Muscle layer of duodenum (tissue), 2 donors: ENCODE results near the gene CRYBB1.

Experiments
- H3K27ac ChIP-seq: one replicate; pipeline ENCODE4 v1.7.0; 2013; ENCODE audit warnings: mild to moderate bottlenecking, low read length
- H3K27me3 ChIP-seq: one replicate; pipeline ENCODE4 v1.7.0; 2013; ENCODE audit warnings: low read depth, mild to moderate bottlenecking, control low read depth, low read length
- H3K36me3 ChIP-seq, 2 donors: one replicate each; pipeline ENCODE4 v1.7.0; 2013; ENCODE audit warnings: low read length in 2 of 2, control low read depth in 1 of 2, mild to moderate bottlenecking in 1 of 2; ENCODE audit not compliant: insufficient read depth in 2 of 2, control insufficient read depth in 1 of 2
- H3K4me1 ChIP-seq, 2 donors: one replicate each; pipeline ENCODE4 v1.7.0; 2013; ENCODE audit warnings: low read length in 2 of 2, mild to moderate bottlenecking in 2 of 2, control low read depth in 1 of 2, moderate library complexity in 1 of 2; ENCODE audit not compliant: insufficient read depth in 2 of 2, control insufficient read depth in 1 of 2
- H3K4me3 ChIP-seq, 2 donors: one replicate each; pipeline ENCODE4 v1.7.0; 2013; ENCODE audit warnings: low read length in 2 of 2, low read depth in 1 of 2, mild to moderate bottlenecking in 1 of 2
- H3K9me3 ChIP-seq, 2 donors: one replicate each; pipeline ENCODE4 v1.7.0; 2013; ENCODE audit warnings: low read length in 2 of 2, control low read depth in 1 of 2, mild to moderate bottlenecking in 1 of 2; ENCODE audit not compliant: control insufficient read depth in 1 of 2
- donor health status: healthy.

Gene CRYBB1

GRCh38 chr22:26559961-26560575, 57.8 kb downstream of the CRYBB1 start:
- Histone ChIP-seq H3K4me3 (no peak overlapping the region), H3K36me3 (peaks cover 0 to 6% of the 10 kb centered on the region in 2 donors), H3K4me1 (no peaks in the 10 kb centered on the region), H3K27me3 (no peaks in the 10 kb centered on the region), H3K9me3 (no peaks in the 10 kb centered on the region), H3K27ac (no peak overlapping the region)

- Histone ChIP-seq H3K4me3 (no peak overlapping the region), H3K27me3 (no peaks in the 10 kb centered on the region), H3K27ac (no peak overlapping the region), H3K4me1 (no peaks in the 10 kb centered on the region), H3K36me3 (no peaks in the 10 kb centered on the region), H3K9me3 (no peaks in the 10 kb centered on the region)
These were observed 59.5 kb downstream of the CRYBB1 start for GRCh38 chr22:26558248-26558895.

- H3K36me3 ChIP-seq = no peaks in the 10 kb centered on the region
These were observed 60.9 kb downstream of the CRYBB1 start for GRCh38 chr22:26556904-26557303.

GRCh38 chr22:26555478-26555877, 62.3 kb downstream of the CRYBB1 start:
- no peaks in the 10 kb centered on the region for H3K9me3 ChIP-seq
- no peak overlapping the region for H3K4me3 ChIP-seq
- no peaks in the 10 kb centered on the region for H3K4me1 ChIP-seq
- H3K27ac ChIP-seq = no peak overlapping the region
- H3K36me3 ChIP-seq = no peaks in the 10 kb centered on the region
- no peaks in the 10 kb centered on the region for H3K27me3 ChIP-seq

More at GRCh38 chr22:26556904-26557303, 60.9 kb downstream of the CRYBB1 start:
- Histone ChIP-seq H3K4me3 (no peak overlapping the region), H3K27me3 (no peaks in the 10 kb centered on the region), H3K4me1 (no peaks in the 10 kb centered on the region), H3K9me3 (no peaks in the 10 kb centered on the region), H3K27ac (no peak overlapping the region)

- Histone ChIP-seq H3K36me3 (no peaks in the 10 kb centered on the region), H3K4me3 (no peak overlapping the region), H3K4me1 (no peaks in the 10 kb centered on the region), H3K27ac (no peak overlapping the region), H3K27me3 (no peaks in the 10 kb centered on the region), H3K9me3 (no peaks in the 10 kb centered on the region)
These were observed 62.9 kb downstream of the CRYBB1 start for GRCh38 chr22:26554956-26555355.

GRCh38 chr22:26553056-26553752, 64.6 kb downstream of the CRYBB1 start:
- H3K27me3 ChIP-seq = no peaks in the 10 kb centered on the region

GRCh38 chr22:26552466-26552865, 65.4 kb downstream of the CRYBB1 start:
- Histone ChIP-seq H3K36me3 (no peaks in the 10 kb centered on the region), H3K27me3 (no peaks in the 10 kb centered on the region), H3K4me1 (no peaks in the 10 kb centered on the region)

More at GRCh38 chr22:26553056-26553752, 64.6 kb downstream of the CRYBB1 start:
- Histone ChIP-seq H3K4me3 (no peak overlapping the region), H3K9me3 (no peaks in the 10 kb centered on the region), H3K27ac (no peak overlapping the region), H3K36me3 (no peaks in the 10 kb centered on the region), H3K4me1 (no peaks in the 10 kb centered on the region)

GRCh38 chr22:26551568-26551967, 66.3 kb downstream of the CRYBB1 start:
- no peaks in the 10 kb centered on the region for H3K4me1 ChIP-seq
- no peak overlapping the region for H3K27ac ChIP-seq
- no peaks in the 10 kb centered on the region for H3K36me3 ChIP-seq
- no peak overlapping the region for H3K4me3 ChIP-seq
- H3K27me3 ChIP-seq = no peaks in the 10 kb centered on the region
- no peaks in the 10 kb centered on the region for H3K9me3 ChIP-seq

More at GRCh38 chr22:26552466-26552865, 65.4 kb downstream of the CRYBB1 start:
- no peak overlapping the region for H3K27ac ChIP-seq
- no peak overlapping the region for H3K4me3 ChIP-seq
- no peaks in the 10 kb centered on the region for H3K9me3 ChIP-seq

GRCh38 chr22:26550498-26551033, 67.3 kb downstream of the CRYBB1 start:
- no peak overlapping the region for H3K27ac ChIP-seq
- H3K27me3 ChIP-seq = no peaks in the 10 kb centered on the region
- H3K4me1 ChIP-seq = no peaks in the 10 kb centered on the region
- no peak overlapping the region for H3K4me3 ChIP-seq
- H3K36me3 ChIP-seq = no peaks in the 10 kb centered on the region
- no peaks in the 10 kb centered on the region for H3K9me3 ChIP-seq

GRCh38 chr22:26549902-26550497, 67.8 kb downstream of the CRYBB1 start:
- H3K27me3 ChIP-seq = no peaks in the 10 kb centered on the region
- no peak overlapping the region for H3K4me3 ChIP-seq
- H3K27ac ChIP-seq = no peak overlapping the region
- H3K36me3 ChIP-seq = no peaks in the 10 kb centered on the region
- H3K9me3 ChIP-seq = no peaks in the 10 kb centered on the region
- H3K4me1 ChIP-seq = no peaks in the 10 kb centered on the region
